ENCODE measurements around the gene ULK4.

ULK4 gene

DNA sequence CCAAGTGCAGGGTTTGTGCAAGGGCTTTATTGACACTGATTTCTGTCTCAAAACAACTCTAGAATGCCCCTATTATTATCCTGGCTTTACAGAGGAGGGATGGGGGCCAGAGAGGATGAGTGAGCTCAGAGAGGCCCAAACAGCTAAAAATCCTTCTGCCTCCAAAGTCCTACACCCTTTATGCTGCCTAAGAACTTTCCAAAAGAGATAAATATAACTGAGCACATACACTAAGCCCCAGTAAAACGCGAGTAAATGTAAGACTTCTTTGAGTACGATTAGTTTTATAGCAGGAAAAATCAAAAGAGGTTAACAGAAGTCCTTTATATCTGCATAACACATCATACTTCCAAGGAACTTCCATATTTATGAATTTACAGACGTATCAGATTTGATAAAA is 613.5 kb downstream of the ULK4 start:
- Histone ChIP-seq H3K4me1 (ENCODE audit: insufficient read depth, low read length) (no peaks in the 10 kb centered on the region), H3K9ac (ENCODE audit: low read depth, low read length) (no peak overlapping the region), H3K36me3 (ENCODE audit: insufficient read depth, low read length) (no peaks in the 10 kb centered on the region), H3K9me3 (ENCODE audit: control insufficient read depth, insufficient read depth, low read length) (no peaks in the 10 kb centered on the region)

DNA sequence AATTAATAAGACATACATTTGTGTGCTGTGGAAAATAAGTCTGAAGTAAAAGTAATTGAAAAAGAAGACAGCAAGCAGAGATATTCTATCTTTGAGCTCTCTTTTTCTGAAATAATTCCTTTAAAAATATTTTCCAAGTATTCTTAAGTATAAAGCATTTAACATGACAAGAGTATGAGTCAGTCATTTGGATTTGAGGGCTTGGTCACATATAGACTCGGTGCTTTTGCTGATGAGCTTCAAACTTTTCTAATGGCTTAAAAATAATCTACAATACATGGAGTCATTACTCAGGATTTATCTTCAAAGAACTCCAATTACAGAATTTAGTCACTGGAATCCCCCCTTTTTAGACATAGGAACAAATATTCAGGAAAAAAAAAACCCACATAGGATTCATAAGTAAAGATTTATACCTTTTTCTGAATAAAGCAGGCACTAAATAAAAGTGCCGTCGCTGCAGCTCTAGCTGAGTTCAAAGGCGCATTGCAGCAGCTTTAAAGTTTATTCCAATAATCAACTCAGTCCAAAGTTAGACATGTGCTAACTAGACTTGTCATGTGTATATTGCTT is 615.1 kb downstream of the ULK4 start:
- no peaks in the 10 kb centered on the region for H3K9me3 ChIP-seq (ENCODE audit: control insufficient read depth, insufficient read depth, low read length)
- no peak overlapping the region for H3K9ac ChIP-seq (ENCODE audit: low read depth, low read length)
- no peaks in the 10 kb centered on the region for H3K4me1 ChIP-seq (ENCODE audit: insufficient read depth, low read length)
- no peaks in the 10 kb centered on the region for H3K36me3 ChIP-seq (ENCODE audit: insufficient read depth, low read length)

DNA sequence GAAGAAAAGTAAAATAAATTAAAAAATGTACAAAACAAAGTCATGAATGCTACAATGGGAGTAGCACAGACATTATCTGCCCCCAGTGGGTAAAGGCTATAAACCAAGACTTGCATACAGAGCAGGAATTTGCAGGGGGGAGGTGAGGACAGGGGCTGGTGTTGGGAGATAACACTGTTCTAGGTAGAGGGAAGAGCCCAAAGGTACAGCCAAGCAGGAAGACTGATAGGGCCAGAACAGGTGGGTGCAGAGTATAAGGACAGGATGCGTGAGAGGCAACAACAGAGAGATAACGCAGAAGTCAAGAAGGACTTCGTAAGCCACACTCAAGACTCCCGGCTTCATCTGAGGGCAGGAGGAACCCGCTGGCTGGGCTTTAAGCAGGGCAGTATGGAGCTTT is 616.1 kb downstream of the ULK4 start:
- H3K9ac ChIP-seq (ENCODE audit: low read depth, low read length), result no peak overlapping the region
- H3K9me3 ChIP-seq (ENCODE audit: control insufficient read depth, insufficient read depth, low read length), result no peaks in the 10 kb centered on the region
- no peaks in the 10 kb centered on the region for H3K4me1 ChIP-seq (ENCODE audit: insufficient read depth, low read length)
- no peaks in the 10 kb centered on the region for H3K36me3 ChIP-seq (ENCODE audit: insufficient read depth, low read length)

DNA sequence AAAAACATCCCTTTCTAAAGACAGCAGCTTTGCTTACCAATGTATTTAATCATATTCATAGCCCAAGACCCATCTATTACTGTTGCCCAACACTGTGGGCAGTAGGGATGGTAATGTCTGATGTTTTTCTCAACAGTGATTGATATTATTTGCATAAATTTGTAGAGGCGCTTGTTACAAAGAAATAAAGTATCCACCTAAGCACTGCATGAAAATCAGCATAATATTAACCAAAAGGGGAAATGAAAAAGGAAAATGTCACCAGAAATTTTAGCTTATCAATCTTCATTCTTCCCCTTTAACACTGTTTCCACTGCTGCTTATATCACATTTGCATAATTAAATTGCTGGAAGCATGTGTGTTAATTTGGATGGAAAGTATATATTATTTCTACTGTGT is 622.1 kb downstream of the ULK4 start:
- H3K36me3 ChIP-seq (ENCODE audit: insufficient read depth, low read length), result no peaks in the 10 kb centered on the region
- H3K4me1 ChIP-seq (ENCODE audit: insufficient read depth, low read length), result no peaks in the 10 kb centered on the region
- H3K9ac ChIP-seq (ENCODE audit: low read depth, low read length), result no peak overlapping the region
- no peaks in the 10 kb centered on the region for H3K9me3 ChIP-seq (ENCODE audit: control insufficient read depth, insufficient read depth, low read length)

DNA sequence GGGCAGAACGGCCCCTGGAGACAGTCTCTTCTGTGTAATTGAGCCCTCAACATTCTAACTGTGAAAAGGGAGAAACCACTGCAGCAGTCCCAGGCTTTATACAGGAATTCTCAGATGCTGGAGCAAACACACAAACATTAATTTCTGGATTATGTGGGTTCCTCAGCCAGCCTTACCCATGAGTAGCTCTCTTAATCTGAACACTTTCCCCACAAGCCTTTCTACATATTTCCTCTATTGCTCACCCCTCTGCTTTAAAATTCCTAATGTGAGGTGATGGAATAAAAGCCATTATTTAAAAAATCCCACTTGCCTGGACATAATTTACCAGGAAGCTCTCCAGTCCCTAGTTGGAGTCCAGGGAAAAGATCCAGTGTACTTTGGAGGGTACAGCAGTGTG is 623.6 kb downstream of the ULK4 start:
- H3K36me3 ChIP-seq (ENCODE audit: insufficient read depth, low read length), result no peaks in the 10 kb centered on the region
- H3K9me3 ChIP-seq (ENCODE audit: control insufficient read depth, insufficient read depth, low read length), result no peaks in the 10 kb centered on the region
- H3K9ac ChIP-seq (ENCODE audit: low read depth, low read length), result no peak overlapping the region

DNA sequence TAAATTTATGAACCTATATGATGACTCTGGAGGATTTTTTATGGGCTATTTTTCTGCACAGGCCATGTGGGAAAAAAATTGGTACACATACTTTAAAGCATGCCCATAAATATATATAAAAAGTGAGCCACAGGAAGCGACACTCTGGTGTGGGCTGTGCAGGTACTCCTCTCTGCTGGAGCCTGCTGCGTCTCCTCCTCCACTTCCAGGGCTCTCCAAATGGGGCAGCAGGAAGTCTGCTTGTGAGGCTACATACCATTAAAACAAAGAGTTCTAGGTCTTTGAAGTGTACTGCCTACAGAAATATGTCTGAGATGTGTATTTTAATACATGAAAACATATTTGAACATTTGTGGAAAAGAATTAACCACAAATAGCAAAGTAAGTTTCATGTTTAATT is 627.5 kb downstream of the ULK4 start:
- H3K9me3 ChIP-seq (ENCODE audit: control insufficient read depth, insufficient read depth, low read length), result no peaks in the 10 kb centered on the region
- peaks cover 14% of the 10 kb centered on the region for H3K4me1 ChIP-seq (ENCODE audit: insufficient read depth, low read length)
- no peak overlapping the region for H3K9ac ChIP-seq (ENCODE audit: low read depth, low read length)

More for the DNA sequence above, 623.6 kb downstream of the ULK4 start:
- H3K4me1 ChIP-seq (ENCODE audit: insufficient read depth, low read length), result no peaks in the 10 kb centered on the region

DNA sequence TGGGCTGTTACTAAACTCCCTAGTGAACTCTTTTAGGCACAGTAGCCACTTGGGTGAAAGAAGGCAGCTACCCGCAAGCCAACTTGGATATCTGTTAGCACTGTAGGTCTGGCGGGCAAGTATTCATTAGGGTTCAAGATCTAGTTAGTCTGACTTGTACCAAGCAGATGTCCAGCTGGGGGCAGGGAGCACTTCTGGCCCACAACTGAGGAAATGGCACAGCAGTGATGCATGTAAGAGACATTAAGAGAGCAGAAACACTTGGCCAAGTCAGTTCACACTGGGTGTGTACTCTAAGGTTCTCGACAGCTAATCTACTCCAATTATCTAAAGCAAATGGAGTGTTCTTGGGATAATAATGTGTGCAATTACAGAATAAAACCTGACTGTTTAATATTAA is 630.9 kb downstream of the ULK4 start:
- H3K4me1 ChIP-seq (ENCODE audit: insufficient read depth, low read length), result peaks cover 14% of the 10 kb centered on the region
- no peak overlapping the region for H3K9ac ChIP-seq (ENCODE audit: low read depth, low read length)
- no peaks in the 10 kb centered on the region for H3K36me3 ChIP-seq (ENCODE audit: insufficient read depth, low read length)
- H3K9me3 ChIP-seq (ENCODE audit: control insufficient read depth, insufficient read depth, low read length), result no peaks in the 10 kb centered on the region

More for the DNA sequence above, 627.5 kb downstream of the ULK4 start:
- no peaks in the 10 kb centered on the region for H3K36me3 ChIP-seq (ENCODE audit: insufficient read depth, low read length)

DNA sequence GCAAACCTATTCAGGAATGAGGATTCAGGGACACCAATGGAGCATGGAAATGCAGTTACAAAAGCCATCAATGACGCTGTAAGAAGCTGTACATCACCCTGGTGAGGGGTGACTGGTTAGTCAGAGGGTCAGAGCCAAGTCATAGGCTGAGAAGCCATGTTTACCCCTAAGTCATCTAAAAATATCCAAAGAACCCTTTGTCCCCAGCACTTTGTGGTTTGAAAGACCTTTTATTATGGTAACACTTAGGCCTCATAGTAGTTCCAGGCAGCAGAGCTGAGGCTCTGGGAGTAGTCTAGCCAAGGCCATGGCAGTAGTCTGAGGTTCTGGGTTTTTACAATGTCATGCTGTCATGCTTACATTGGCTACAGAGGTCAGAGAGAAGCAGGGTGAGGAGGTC is 631.4 kb downstream of the ULK4 start:
- Histone ChIP-seq H3K9me3 (ENCODE audit: control insufficient read depth, insufficient read depth, low read length) (no peaks in the 10 kb centered on the region), H3K36me3 (ENCODE audit: insufficient read depth, low read length) (no peaks in the 10 kb centered on the region), H3K4me1 (ENCODE audit: insufficient read depth, low read length) (peaks cover 14% of the 10 kb centered on the region), H3K9ac (ENCODE audit: low read depth, low read length) (no peak overlapping the region)

DNA sequence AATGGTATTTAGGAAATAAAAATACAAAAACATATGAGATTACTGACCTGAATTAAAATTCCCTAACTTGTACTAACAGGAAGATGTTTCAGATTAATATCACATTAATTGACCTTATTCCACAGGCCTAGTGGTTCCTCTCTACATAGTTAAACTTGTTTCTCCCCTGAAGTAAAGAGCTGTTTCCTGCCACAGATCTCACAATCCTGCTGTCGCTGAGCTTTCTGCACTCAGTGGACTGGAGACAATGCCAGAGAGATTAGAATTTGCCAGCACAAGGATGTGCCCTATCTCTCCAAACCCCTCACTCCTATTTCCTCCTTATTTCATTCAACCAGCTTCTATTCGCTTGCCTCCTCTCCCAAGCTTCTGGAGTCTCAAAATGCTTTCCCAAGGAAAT is 632.0 kb downstream of the ULK4 start:
- Histone ChIP-seq H3K9me3 (ENCODE audit: control insufficient read depth, insufficient read depth, low read length) (no peaks in the 10 kb centered on the region), H3K36me3 (ENCODE audit: insufficient read depth, low read length) (no peaks in the 10 kb centered on the region), H3K4me1 (ENCODE audit: insufficient read depth, low read length) (peaks cover 14% of the 10 kb centered on the region), H3K9ac (ENCODE audit: low read depth, low read length) (no peak overlapping the region)

DNA sequence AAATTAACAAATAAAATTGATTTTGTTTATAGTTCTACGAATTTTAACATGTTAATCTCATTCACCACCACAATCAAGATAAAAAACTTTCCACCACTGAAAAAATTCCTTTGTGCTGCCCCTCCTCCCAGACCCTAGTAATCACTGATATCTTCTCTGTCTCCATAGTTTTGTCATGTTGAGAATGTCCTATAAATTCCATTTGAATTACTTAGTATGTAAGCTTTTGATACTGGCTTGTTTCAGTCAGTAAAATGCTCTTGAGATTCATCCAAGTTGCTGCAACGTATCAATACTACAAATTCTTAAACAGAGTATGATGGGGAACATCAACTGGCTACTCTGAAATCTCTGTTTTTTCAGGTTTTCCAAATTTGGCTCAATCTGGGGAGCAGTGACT is 633.0 kb downstream of the ULK4 start:
- Histone ChIP-seq H3K9me3 (ENCODE audit: control insufficient read depth, insufficient read depth, low read length) (no peaks in the 10 kb centered on the region), H3K9ac (ENCODE audit: low read depth, low read length) (no peak overlapping the region), H3K4me1 (ENCODE audit: insufficient read depth, low read length) (peaks cover 18% of the 10 kb centered on the region), H3K36me3 (ENCODE audit: insufficient read depth, low read length) (no peaks in the 10 kb centered on the region)

DNA sequence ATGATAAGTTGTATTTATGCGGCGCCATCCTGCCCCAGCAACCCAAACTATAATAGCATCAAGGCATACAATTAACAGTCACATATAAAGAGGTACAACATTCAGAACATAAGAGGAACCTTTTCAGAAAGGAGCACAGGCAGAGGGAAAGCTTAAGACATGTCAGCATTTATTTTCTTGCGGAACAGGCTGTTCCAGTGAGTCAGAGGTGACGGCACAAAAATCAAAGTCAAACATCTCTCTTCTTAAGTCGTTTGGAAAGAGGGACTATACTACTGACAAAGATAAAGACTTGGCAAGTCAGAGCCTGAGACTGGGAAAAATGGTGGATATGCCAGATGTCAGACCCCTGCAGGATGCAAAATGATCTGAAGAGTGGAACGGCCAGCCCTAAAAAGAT is 634.2 kb downstream of the ULK4 start:
- H3K9me3 ChIP-seq (ENCODE audit: control insufficient read depth, insufficient read depth, low read length), result no peaks in the 10 kb centered on the region
- no peaks in the 10 kb centered on the region for H3K36me3 ChIP-seq (ENCODE audit: insufficient read depth, low read length)
- H3K4me1 ChIP-seq (ENCODE audit: insufficient read depth, low read length), result peaks cover 24% of the 10 kb centered on the region
- no peak overlapping the region for H3K9ac ChIP-seq (ENCODE audit: low read depth, low read length)

DNA sequence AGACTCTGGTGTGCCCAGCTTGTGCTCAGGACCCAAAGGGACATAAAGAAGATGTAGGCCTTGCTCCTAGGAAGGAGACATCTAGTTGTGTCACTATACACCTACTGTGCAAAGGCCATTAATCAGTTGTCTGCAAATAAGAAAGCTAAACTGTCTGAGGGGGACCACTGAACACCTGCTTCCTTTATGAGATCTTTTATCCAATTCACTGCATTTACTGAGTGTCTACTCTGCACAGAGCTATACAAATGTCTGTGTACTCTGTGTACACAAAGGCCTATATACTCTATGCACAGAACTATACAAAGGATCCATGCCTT is 637.8 kb downstream of the ULK4 start:
- Histone ChIP-seq H3K4me1 (ENCODE audit: insufficient read depth, low read length) (peaks cover 19% of the 10 kb centered on the region), H3K9ac (ENCODE audit: low read depth, low read length) (no peak overlapping the region), H3K9me3 (ENCODE audit: control insufficient read depth, insufficient read depth, low read length) (no peaks in the 10 kb centered on the region), H3K36me3 (ENCODE audit: insufficient read depth, low read length) (no peaks in the 10 kb centered on the region; the same call in 1 of the 2 replicates)

DNA sequence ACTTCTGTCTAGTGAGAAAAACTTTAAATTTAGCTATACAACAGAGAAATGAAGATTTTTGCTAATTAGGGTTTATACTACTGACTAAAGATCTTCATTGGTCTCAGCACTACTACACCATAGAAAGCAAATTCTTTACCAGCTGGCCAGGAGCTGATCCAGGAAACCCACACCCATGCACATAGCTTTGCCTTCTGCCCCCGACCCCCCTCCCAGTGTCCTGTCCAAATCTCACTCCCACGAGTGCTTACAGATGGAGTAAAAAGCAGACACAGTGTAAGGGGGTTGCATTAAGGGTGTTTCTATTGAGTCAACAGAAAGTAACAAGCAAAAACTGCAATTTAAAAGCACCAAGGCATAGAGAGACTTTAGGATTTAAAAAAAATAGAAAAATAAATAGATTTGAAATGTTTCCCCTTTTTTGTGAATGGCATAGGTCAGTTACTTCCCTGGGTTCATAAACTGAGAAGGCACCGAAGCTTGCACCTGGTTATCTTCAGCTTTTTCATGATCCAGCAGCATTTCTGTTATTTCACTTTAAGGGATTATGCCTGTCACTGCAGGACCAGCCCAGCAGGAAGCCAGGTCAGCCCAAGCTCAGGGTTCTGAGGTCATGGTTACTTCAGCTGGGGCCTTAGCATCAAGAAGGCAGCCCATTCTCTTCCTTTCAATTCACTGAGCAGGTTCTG is 638.3 kb downstream of the ULK4 start:
- Histone ChIP-seq H3K9me3 (ENCODE audit: control insufficient read depth, insufficient read depth, low read length) (no peaks in the 10 kb centered on the region), H3K9ac (ENCODE audit: low read depth, low read length) (no peak overlapping the region), H3K4me1 (ENCODE audit: insufficient read depth, low read length) (peaks cover 22% of the 10 kb centered on the region), H3K36me3 (ENCODE audit: insufficient read depth, low read length) (no peaks in the 10 kb centered on the region; the same call in 1 of the 2 replicates)

DNA sequence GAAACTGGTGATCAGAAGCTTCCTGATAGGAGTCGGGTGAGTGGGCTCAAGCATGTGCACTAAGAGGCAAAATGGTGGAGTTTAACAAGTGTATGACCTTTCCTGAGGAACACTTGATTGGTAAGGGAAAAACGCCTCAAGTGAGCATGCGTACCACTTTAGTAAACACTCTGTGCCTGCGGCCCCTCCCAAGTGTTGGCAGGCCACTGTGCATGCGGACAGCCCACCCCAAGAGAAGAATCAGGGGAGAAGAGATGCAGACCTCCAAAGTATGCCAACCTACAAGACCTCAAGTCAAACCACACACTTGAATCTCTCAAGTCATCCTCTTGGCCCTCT is 640.3 kb downstream of the ULK4 start:
- Histone ChIP-seq H3K9me3 (ENCODE audit: control insufficient read depth, insufficient read depth, low read length) (no peaks in the 10 kb centered on the region), H3K9ac (ENCODE audit: low read depth, low read length) (no peak overlapping the region), H3K4me1 (ENCODE audit: insufficient read depth, low read length) (peaks cover 25% of the 10 kb centered on the region), H3K36me3 (ENCODE audit: insufficient read depth, low read length) (no peaks in the 10 kb centered on the region; the same call in 1 of the 2 replicates)

DNA sequence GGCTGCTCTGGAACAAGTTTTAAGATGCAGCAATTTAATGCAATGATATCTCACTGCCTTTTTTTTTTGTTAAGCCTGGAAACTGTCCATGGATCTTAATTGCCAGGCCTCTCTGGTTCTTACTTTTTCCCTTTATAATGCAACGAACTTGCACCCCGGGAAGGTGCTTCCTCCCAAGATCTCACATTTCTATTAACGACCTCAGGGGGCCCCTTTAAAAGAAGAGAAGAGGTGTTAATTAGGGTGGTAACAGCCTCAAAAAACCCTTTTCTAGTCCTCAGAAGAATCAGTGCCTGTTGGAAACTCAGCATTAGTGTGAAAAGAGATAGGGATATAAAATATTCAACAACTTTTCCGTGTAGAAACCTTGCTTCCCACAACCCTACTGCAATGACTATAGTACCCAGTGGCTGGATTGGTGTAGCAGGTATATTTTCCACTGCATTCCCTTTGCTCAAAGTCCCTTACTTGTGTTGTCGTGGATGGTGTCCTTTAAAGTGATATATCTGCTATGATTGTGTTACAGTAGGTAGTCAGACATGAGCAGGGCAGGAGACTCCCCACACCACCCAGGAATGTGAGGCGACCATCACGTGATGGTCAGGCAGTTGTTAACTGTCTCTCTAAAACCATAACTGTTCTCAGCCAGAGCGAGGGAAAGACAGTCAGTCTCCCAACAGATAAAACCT is 640.8 kb downstream of the ULK4 start:
- H3K9ac ChIP-seq (ENCODE audit: low read depth, low read length), result no peak overlapping the region
- H3K4me1 ChIP-seq (ENCODE audit: insufficient read depth, low read length), result peaks cover 25% of the 10 kb centered on the region
- H3K36me3 ChIP-seq (ENCODE audit: insufficient read depth, low read length), result no peaks in the 10 kb centered on the region; the same call in 1 of the 2 replicates
- no peaks in the 10 kb centered on the region for H3K9me3 ChIP-seq (ENCODE audit: control insufficient read depth, insufficient read depth, low read length)
